HepG2 (cell line): ENCODE data around the gene CLTA. TPM values are rescaled to one million over a fixed set of nuclear protein-coding genes. Genes with fewer than 3 reads are reported as not detected.

Experiments
- CREBL2 ChIP-seq: sonication (generic); formaldehyde crosslinking; IDR thresholded peaks from 2 replicates; pipeline ENCODE4 v1.8.1; 2023; ENCODE audit warnings: missing genetic modification reagents, mild to moderate bottlenecking, borderline replicate concordance
- FOXK2 ChIP-seq: fragments of 450-650 bp; IDR thresholded peaks from 2 replicates; pipeline ENCODE4 v1.6.1; 2016
- GATAD2A ChIP-seq: IDR thresholded peaks from 2 replicates; pipeline ENCODE4 v1.6.1; 2016
- HIVEP1 ChIP-seq: sonication (generic); formaldehyde crosslinking; IDR thresholded peaks from 2 replicates; pipeline ENCODE4 v1.4.0; 2020; ENCODE audit warnings: mild to moderate bottlenecking, missing genetic modification reagents
- HMG20B ChIP-seq: conservative IDR thresholded peaks from 2 replicates; pipeline ENCODE4 v1.6.1; 2016; ENCODE audit warnings: missing genetic modification reagents, missing compliant biosample characterization
- MAF1 ChIP-seq: sonication (generic); formaldehyde crosslinking; IDR thresholded peaks from 2 replicates; pipeline ENCODE4 v1.5.0; 2020; ENCODE audit warnings: missing genetic modification reagents, borderline replicate concordance
- POGZ ChIP-seq: sonication (generic); formaldehyde crosslinking; IDR thresholded peaks from 2 replicates; pipeline ENCODE4 v1.4.0; 2020; ENCODE audit warnings: mild to moderate bottlenecking, missing genetic modification reagents
- RCOR2 ChIP-seq: IDR thresholded peaks from 2 replicates; pipeline ENCODE4 v1.6.1; 2016; ENCODE audit warnings: missing biosample characterization, missing genetic modification reagents
- TEAD3 ChIP-seq: optimal IDR thresholded peaks from 2 replicates; pipeline ENCODE3; 2016; ENCODE audit warnings: borderline replicate concordance
- TP53 ChIP-seq: sonication (generic); formaldehyde crosslinking; conservative IDR thresholded peaks from 2 replicates; pipeline ENCODE4 v1.4.0; 2020; ENCODE audit warnings: missing genetic modification reagents
- U2AF2 ChIP-seq: fragments of 200-400 bp; formaldehyde crosslinking; IDR thresholded peaks from 2 replicates; pipeline ENCODE4 v1.6.1; 2017; ENCODE audit warnings: low read depth, mild to moderate bottlenecking, low read length
- ZFX ChIP-seq: sonication (generic); formaldehyde crosslinking; IDR thresholded peaks from 2 replicates; pipeline ENCODE4 v1.4.0; 2020; ENCODE audit warnings: mild to moderate bottlenecking, low read depth, missing genetic modification reagents, moderate library complexity
- ZHX1 ChIP-seq: sonication (generic); formaldehyde crosslinking; IDR thresholded peaks from 2 replicates; pipeline ENCODE4 v1.8.1; 2022; ENCODE audit warnings: low read depth, mild to moderate bottlenecking, missing genetic modification reagents
- ZIK1 ChIP-seq: sonication (generic); formaldehyde crosslinking; IDR thresholded peaks from 2 replicates; pipeline ENCODE4 v1.5.0; 2020; ENCODE audit warnings: mild to moderate bottlenecking, low read depth, missing genetic modification reagents, borderline replicate concordance
- ZNF124 ChIP-seq: sonication (generic); formaldehyde crosslinking; IDR thresholded peaks from 2 replicates; pipeline ENCODE4 v1.4.0; 2020; ENCODE audit warnings: missing genetic modification reagents
- ZNF251 ChIP-seq: sonication (generic); formaldehyde crosslinking; IDR thresholded peaks from 2 replicates; pipeline ENCODE4 v1.9.0; 2021; ENCODE audit warnings: mild to moderate bottlenecking, missing genetic modification reagents
- ZNF280B ChIP-seq: sonication (generic); formaldehyde crosslinking; IDR thresholded peaks from 2 replicates; pipeline ENCODE4 v1.5.0; 2020; ENCODE audit warnings: missing genetic modification reagents, mild to moderate bottlenecking, borderline replicate concordance
- ZNF296 ChIP-seq: sonication (generic); formaldehyde crosslinking; conservative IDR thresholded peaks from 2 replicates; pipeline ENCODE4 v1.5.0; 2020; ENCODE audit warnings: mild to moderate bottlenecking, missing genetic modification reagents
- ZNF337 ChIP-seq: sonication (generic); formaldehyde crosslinking; IDR thresholded peaks from 2 replicates; pipeline ENCODE4 v1.5.1; 2020; ENCODE audit warnings: missing genetic modification reagents, low read depth, mild to moderate bottlenecking, borderline replicate concordance
- ZNF598 ChIP-seq: sonication (generic); formaldehyde crosslinking; IDR thresholded peaks from 2 replicates; pipeline ENCODE4 v1.5.1; 2020; ENCODE audit warnings: mild to moderate bottlenecking, missing genetic modification reagents, borderline replicate concordance
- ZNF879 ChIP-seq: sonication (generic); formaldehyde crosslinking; IDR thresholded peaks from 2 replicates; pipeline ENCODE4 v1.8.1; 2023; ENCODE audit warnings: missing genetic modification reagents
- polyA plus RNA-seq, 8 experiments: library from polyadenylated mRNA; depleted of rRNA in 3 of 8; stranded (reverse) in 7 of 8; unstranded in 1 of 8; fragments of >200 nt; fragmentation: Illumina TruSeq in 4 of 8; extraction: Trizol in 4 of 8; gene quantifications; 2 replicates each; pipeline versions ENCODE4 v1.2.1 to v1.2.3, GENCODE V29; 2011 to 2016; ENCODE audit warnings: low read depth in 4 of 8, missing spikeins in 1 of 8, mixed read lengths in 1 of 8; ENCODE audit not compliant: insufficient read depth in 1 of 8
- total RNA-seq, 5 experiments: library from RNA; depleted of rRNA; stranded (reverse); fragments of >200 nt; fragmentation: Illumina TruSeq; extraction: Trizol; gene quantifications; 2 replicates each; pipeline ENCODE4 v1.2.3, GENCODE V29; 2016; ENCODE audit warnings: low read depth in 1 of 5
- TF ChIP-seq, protein P1 (sequence below): sonication (generic); formaldehyde crosslinking; IDR thresholded peaks from 2 replicates; pipeline ENCODE4 v1.4.0; 2020; ENCODE audit warnings: mild to moderate bottlenecking, missing genetic modification reagents
- TF ChIP-seq, protein P2 (sequence below): sonication (generic); formaldehyde crosslinking; IDR thresholded peaks from 2 replicates; pipeline ENCODE4 v1.5.0; 2020; ENCODE audit warnings: mild to moderate bottlenecking, missing genetic modification reagents, moderate library complexity

The CLTA gene
- total and polyA plus RNA-seq, 2 of the 13 experiments (the other 11 are each of a cell fraction or from before 2014, with no cell fraction given) = 143 to 222 TPM

GRCh38 chr9:36207546-36208012 is 16.9 kb downstream of the CLTA start (continued):
- no peak for TF ChIP-seq U2AF2
- TF ChIP-seq, protein P1, sequence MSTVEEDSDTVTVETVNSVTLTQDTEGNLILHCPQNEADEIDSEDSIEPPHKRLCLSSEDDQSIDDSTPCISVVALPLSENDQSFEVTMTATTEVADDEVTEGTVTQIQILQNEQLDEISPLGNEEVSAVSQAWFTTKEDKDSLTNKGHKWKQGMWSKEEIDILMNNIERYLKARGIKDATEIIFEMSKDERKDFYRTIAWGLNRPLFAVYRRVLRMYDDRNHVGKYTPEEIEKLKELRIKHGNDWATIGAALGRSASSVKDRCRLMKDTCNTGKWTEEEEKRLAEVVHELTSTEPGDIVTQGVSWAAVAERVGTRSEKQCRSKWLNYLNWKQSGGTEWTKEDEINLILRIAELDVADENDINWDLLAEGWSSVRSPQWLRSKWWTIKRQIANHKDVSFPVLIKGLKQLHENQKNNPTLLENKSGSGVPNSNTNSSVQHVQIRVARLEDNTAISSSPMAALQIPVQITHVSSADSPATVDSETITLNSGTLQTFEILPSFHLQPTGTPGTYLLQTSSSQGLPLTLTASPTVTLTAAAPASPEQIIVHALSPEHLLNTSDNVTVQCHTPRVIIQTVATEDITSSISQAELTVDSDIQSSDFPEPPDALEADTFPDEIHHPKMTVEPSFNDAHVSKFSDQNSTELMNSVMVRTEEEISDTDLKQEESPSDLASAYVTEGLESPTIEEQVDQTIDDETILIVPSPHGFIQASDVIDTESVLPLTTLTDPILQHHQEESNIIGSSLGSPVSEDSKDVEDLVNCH (CRISPR knock-in tag) = no peak
- TF ChIP-seq MAF1 = no peak
- no peak for TF ChIP-seq ZNF879 (CRISPR knock-in tag)
- no peak for TF ChIP-seq ZIK1
- TF ChIP-seq HMG20B (CRISPR knock-in tag) = 0 out of 2 replicates have a peak, but pooled peaks have one; percentile 20
- no peak for TF ChIP-seq ZNF598
- TF ChIP-seq ZFX (CRISPR knock-in tag) = no peak
- TF ChIP-seq ZNF124 (CRISPR knock-in tag) = no peak
- 0 out of 2 replicates have a peak, but pooled peaks have one; percentile 34 for TF ChIP-seq POGZ (CRISPR knock-in tag)
- no peak for TF ChIP-seq ZNF296
- peak; percentile 86 for TF ChIP-seq GATAD2A (CRISPR knock-in tag)
- TF ChIP-seq RCOR2 = 0 out of 2 replicates have a peak, but pooled peaks have one; percentile 26
- no peak for TF ChIP-seq ZNF251 (CRISPR knock-in tag)
- TF ChIP-seq TP53 (CRISPR knock-in tag) = no peak
- no peak for TF ChIP-seq CREBL2 (CRISPR knock-in tag)
- TF ChIP-seq ZNF280B (CRISPR knock-in tag) = no peak
- TF ChIP-seq ZHX1 (CRISPR knock-in tag) = no peak
- no peak for TF ChIP-seq FOXK2
- peak; percentile 24 for TF ChIP-seq TEAD3 (CRISPR knock-in tag)
- TF ChIP-seq, protein P2, sequence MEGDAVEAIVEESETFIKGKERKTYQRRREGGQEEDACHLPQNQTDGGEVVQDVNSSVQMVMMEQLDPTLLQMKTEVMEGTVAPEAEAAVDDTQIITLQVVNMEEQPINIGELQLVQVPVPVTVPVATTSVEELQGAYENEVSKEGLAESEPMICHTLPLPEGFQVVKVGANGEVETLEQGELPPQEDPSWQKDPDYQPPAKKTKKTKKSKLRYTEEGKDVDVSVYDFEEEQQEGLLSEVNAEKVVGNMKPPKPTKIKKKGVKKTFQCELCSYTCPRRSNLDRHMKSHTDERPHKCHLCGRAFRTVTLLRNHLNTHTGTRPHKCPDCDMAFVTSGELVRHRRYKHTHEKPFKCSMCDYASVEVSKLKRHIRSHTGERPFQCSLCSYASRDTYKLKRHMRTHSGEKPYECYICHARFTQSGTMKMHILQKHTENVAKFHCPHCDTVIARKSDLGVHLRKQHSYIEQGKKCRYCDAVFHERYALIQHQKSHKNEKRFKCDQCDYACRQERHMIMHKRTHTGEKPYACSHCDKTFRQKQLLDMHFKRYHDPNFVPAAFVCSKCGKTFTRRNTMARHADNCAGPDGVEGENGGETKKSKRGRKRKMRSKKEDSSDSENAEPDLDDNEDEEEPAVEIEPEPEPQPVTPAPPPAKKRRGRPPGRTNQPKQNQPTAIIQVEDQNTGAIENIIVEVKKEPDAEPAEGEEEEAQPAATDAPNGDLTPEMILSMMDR (CRISPR knock-in tag) = no peak
- TF ChIP-seq HIVEP1 (CRISPR knock-in tag) = no peak
- TF ChIP-seq ZNF337 (CRISPR knock-in tag) = no peak
